ENCODE results near the gene RTTN. TPM values are rescaled to one million over a fixed set of nuclear protein-coding genes. Genes with fewer than 3 reads are reported as not detected.

The RTTN gene
- total and polyA plus RNA-seq, 2 experiments from 2014 or later: 7.2 to 31.0 TPM

DNA sequence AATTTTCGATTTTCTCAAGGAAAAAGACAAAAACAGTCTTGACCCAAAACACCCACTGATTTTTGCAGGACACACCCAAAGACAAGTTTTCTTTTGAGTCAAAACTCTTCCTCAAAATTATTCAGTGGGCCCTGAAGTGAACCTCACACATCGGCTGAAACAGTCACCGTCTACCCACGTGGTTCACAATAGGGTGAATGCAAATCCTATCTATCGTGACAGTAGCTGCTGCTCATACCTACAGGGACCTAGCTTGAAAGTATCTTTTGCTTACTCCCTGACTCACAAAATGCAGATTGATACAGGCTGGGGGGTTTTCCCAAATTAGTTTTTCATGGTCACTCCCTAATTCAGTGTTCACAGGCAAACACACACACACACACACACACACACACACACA is 247.1 kb downstream of the RTTN start:
- H3K4me3 Mint-ChIP-seq: no peak overlapping the region

DNA sequence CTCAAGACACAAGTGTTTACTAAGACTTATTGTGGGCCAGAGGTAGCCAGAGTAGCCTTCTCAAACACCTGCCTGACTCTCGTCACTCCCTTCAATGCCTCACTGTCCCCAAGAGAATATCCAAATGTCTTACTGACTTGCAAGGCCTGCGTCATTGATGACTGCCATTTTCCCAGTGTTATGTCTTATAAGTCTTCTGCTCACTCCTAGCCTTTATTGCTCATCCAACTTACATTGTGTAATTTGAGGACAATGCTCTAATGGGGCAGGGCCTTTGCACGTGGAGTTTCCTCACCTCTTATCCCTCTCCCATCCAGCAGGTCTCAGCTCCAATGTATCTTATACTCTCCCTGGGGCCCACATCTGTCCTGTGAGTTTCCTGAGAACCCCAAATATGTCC is 247.7 kb downstream of the RTTN start:
- H3K4me3 ChIP-seq: no peak overlapping the region
- no peaks in the 10 kb centered on the region for H3K79me2 ChIP-seq (replicated peaks; ENCODE audit: insufficient read depth)
- H2AFZ ChIP-seq: no peak overlapping the region
- no peaks in the 10 kb centered on the region; the same call in 1 of the 2 replicates for H3K9me2 ChIP-seq (ENCODE audit: insufficient read depth)
- no peaks in the 10 kb centered on the region for H3K27me3 ChIP-seq (ENCODE audit: insufficient read depth)
- H3K4me1 ChIP-seq (ENCODE audit: insufficient read depth): no peaks in the 10 kb centered on the region
- no peaks in the 10 kb centered on the region for H3K4me1 Mint-ChIP-seq
- H3K27me3 Mint-ChIP-seq (ENCODE audit: insufficient read depth, low read depth, poor library complexity): peaks cover 4% of the 10 kb centered on the region
- no peak overlapping the region for H3K4me3 Mint-ChIP-seq
- no peaks in the 10 kb centered on the region for H3K36me3 Mint-ChIP-seq (ENCODE audit: low read depth)
- H3K27ac ChIP-seq (ENCODE audit: low read depth): no peak overlapping the region
- DNase-seq (ENCODE audit: low spot score) (no peak), ATAC-seq (no peak)
- H4K20me1 ChIP-seq (replicated peaks; ENCODE audit: insufficient read depth): no peaks in the 10 kb centered on the region
- H3F3A ChIP-seq (replicated peaks; ENCODE audit: low read depth): no peaks in the 10 kb centered on the region
- no peaks in the 10 kb centered on the region; the same call in 2 of the 3 replicates for H3K9me3 Mint-ChIP-seq
- no peaks in the 10 kb centered on the region for H3K36me3 ChIP-seq (ENCODE audit: insufficient read depth)
- no peak overlapping the region for H3K4me2 ChIP-seq
- H3K27ac Mint-ChIP-seq: no peak overlapping the region
- TF ChIP-seq, protein P1, sequence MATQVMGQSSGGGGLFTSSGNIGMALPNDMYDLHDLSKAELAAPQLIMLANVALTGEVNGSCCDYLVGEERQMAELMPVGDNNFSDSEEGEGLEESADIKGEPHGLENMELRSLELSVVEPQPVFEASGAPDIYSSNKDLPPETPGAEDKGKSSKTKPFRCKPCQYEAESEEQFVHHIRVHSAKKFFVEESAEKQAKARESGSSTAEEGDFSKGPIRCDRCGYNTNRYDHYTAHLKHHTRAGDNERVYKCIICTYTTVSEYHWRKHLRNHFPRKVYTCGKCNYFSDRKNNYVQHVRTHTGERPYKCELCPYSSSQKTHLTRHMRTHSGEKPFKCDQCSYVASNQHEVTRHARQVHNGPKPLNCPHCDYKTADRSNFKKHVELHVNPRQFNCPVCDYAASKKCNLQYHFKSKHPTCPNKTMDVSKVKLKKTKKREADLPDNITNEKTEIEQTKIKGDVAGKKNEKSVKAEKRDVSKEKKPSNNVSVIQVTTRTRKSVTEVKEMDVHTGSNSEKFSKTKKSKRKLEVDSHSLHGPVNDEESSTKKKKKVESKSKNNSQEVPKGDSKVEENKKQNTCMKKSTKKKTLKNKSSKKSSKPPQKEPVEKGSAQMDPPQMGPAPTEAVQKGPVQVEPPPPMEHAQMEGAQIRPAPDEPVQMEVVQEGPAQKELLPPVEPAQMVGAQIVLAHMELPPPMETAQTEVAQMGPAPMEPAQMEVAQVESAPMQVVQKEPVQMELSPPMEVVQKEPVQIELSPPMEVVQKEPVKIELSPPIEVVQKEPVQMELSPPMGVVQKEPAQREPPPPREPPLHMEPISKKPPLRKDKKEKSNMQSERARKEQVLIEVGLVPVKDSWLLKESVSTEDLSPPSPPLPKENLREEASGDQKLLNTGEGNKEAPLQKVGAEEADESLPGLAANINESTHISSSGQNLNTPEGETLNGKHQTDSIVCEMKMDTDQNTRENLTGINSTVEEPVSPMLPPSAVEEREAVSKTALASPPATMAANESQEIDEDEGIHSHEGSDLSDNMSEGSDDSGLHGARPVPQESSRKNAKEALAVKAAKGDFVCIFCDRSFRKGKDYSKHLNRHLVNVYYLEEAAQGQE (IDR thresholded peaks at IDR 0.05; ENCODE audit: unreplicated experiment): no peak
- no peak for TF ChIP-seq CREB1 (CRISPR knock-in tag; IDR thresholded peaks at IDR 0.05; ENCODE audit: low read depth)
- TF ChIP-seq NANOG (IDR thresholded peaks at IDR 0.05; ENCODE audit: borderline replicate concordance): no peak
- no peak for TF ChIP-seq EZH2 (IDR thresholded peaks at IDR 0.05; ENCODE audit: low read depth, unreplicated experiment)
- no peak for TF ChIP-seq STAT1 (IDR thresholded peaks at IDR 0.05; ENCODE audit: unreplicated experiment)
- TF ChIP-seq, protein P2, sequence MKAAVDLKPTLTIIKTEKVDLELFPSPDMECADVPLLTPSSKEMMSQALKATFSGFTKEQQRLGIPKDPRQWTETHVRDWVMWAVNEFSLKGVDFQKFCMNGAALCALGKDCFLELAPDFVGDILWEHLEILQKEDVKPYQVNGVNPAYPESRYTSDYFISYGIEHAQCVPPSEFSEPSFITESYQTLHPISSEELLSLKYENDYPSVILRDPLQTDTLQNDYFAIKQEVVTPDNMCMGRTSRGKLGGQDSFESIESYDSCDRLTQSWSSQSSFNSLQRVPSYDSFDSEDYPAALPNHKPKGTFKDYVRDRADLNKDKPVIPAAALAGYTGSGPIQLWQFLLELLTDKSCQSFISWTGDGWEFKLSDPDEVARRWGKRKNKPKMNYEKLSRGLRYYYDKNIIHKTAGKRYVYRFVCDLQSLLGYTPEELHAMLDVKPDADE (IDR thresholded peaks at IDR 0.05): no peak
- TF ChIP-seq ZNF114 (CRISPR knock-in tag; IDR thresholded peaks at IDR 0.05): no peak
- TF ChIP-seq JUNB (IDR thresholded peaks at IDR 0.05; ENCODE audit: unreplicated experiment): no peak
- TF ChIP-seq POLR2AphosphoS5 (IDR thresholded peaks at IDR 0.05; ENCODE audit: low read depth): no peak
- TF ChIP-seq, protein P3, sequence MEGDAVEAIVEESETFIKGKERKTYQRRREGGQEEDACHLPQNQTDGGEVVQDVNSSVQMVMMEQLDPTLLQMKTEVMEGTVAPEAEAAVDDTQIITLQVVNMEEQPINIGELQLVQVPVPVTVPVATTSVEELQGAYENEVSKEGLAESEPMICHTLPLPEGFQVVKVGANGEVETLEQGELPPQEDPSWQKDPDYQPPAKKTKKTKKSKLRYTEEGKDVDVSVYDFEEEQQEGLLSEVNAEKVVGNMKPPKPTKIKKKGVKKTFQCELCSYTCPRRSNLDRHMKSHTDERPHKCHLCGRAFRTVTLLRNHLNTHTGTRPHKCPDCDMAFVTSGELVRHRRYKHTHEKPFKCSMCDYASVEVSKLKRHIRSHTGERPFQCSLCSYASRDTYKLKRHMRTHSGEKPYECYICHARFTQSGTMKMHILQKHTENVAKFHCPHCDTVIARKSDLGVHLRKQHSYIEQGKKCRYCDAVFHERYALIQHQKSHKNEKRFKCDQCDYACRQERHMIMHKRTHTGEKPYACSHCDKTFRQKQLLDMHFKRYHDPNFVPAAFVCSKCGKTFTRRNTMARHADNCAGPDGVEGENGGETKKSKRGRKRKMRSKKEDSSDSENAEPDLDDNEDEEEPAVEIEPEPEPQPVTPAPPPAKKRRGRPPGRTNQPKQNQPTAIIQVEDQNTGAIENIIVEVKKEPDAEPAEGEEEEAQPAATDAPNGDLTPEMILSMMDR (conservative IDR thresholded peaks at IDR 0.05; ENCODE audit: low read depth in 2 of 2): no peak
- no peak for TF ChIP-seq ZNF331 (CRISPR knock-in tag; IDR thresholded peaks at IDR 0.05; ENCODE audit: low read depth)
- no peak for TF ChIP-seq EZH2phosphoT487 (IDR thresholded peaks at IDR 0.05; ENCODE audit: unreplicated experiment)

More for the DNA sequence above, 247.1 kb downstream of the RTTN start:
- DNase-seq (ENCODE audit: low spot score) (no peak), ATAC-seq (no peak)
- Histone ChIP-seq H3K27me3 (ENCODE audit: insufficient read depth) (no peaks in the 10 kb centered on the region), H3F3A (replicated peaks; ENCODE audit: low read depth) (no peaks in the 10 kb centered on the region), H3K9me2 (ENCODE audit: insufficient read depth) (no peaks in the 10 kb centered on the region; the same call in 1 of the 2 replicates), H2AFZ (no peak overlapping the region), H3K36me3 (ENCODE audit: insufficient read depth) (no peaks in the 10 kb centered on the region), H3K4me1 (ENCODE audit: insufficient read depth) (no peaks in the 10 kb centered on the region), H3K4me2 (no peak overlapping the region), H3K27ac (ENCODE audit: low read depth) (no peak overlapping the region), H4K20me1 (replicated peaks; ENCODE audit: insufficient read depth) (no peaks in the 10 kb centered on the region), H3K4me3 (no peak overlapping the region), H3K79me2 (replicated peaks; ENCODE audit: insufficient read depth) (no peaks in the 10 kb centered on the region)
- TF ChIP-seq, protein P3 (conservative IDR thresholded peaks at IDR 0.05; ENCODE audit: low read depth in 2 of 2): no peak
- Mint-ChIP-seq H3K27ac (no peak overlapping the region), H3K4me1 (no peaks in the 10 kb centered on the region), H3K9me3 (no peaks in the 10 kb centered on the region; the same call in 2 of the 3 replicates), H3K36me3 (ENCODE audit: low read depth) (no peaks in the 10 kb centered on the region), H3K27me3 (ENCODE audit: insufficient read depth, low read depth, poor library complexity) (peaks cover 4% of the 10 kb centered on the region)

Measured in GM23338 (cell line).